Fibroblast of mammary gland (primary cell): ENCODE results near the gene NAV3.

Source experiments
- DNase-seq: peaks from one replicate; pipeline ENCODE4 v3.0.0-alpha.2; 2010; ENCODE audit warnings: low read depth
- H3K4me3 ChIP-seq: 2 replicates; pipeline ENCODE4 v1.5.1; 2011; ENCODE audit warnings: low read depth, mild to moderate bottlenecking, low read length, moderate library complexity; ENCODE audit not compliant: control insufficient read depth
- TF ChIP-seq, protein P1 (sequence below): conservative IDR thresholded peaks from 2 replicates; pipeline ENCODE4 v1.5.1; 2011; ENCODE audit warnings: low read depth, low read length, inconsistent platforms; ENCODE audit not compliant: control insufficient read depth, insufficient read depth

Gene NAV3

DNA sequence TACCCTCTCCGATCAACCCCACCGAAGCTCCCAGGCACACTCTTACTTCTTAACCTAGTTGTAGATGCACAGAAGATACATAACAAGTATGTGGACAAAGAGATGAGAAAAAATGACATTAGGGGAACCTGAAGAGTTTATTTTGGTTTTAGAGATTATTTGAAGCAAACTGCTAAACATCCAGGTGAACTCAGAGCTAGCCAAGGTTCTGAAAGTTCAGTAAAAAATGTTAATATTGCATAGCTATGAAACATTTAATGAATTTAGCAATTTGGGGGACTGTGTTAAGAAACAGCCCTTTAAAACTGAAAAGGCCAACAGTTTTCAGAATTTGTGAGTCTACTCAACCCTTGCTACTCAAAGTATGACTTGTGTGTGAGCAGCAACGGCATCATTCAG, 174.4 kb downstream of the NAV3 start:
- DNase-seq: no peak
- H3K4me3 ChIP-seq: no peak overlapping the region
- TF ChIP-seq, protein P1, sequence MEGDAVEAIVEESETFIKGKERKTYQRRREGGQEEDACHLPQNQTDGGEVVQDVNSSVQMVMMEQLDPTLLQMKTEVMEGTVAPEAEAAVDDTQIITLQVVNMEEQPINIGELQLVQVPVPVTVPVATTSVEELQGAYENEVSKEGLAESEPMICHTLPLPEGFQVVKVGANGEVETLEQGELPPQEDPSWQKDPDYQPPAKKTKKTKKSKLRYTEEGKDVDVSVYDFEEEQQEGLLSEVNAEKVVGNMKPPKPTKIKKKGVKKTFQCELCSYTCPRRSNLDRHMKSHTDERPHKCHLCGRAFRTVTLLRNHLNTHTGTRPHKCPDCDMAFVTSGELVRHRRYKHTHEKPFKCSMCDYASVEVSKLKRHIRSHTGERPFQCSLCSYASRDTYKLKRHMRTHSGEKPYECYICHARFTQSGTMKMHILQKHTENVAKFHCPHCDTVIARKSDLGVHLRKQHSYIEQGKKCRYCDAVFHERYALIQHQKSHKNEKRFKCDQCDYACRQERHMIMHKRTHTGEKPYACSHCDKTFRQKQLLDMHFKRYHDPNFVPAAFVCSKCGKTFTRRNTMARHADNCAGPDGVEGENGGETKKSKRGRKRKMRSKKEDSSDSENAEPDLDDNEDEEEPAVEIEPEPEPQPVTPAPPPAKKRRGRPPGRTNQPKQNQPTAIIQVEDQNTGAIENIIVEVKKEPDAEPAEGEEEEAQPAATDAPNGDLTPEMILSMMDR: no peak

DNA sequence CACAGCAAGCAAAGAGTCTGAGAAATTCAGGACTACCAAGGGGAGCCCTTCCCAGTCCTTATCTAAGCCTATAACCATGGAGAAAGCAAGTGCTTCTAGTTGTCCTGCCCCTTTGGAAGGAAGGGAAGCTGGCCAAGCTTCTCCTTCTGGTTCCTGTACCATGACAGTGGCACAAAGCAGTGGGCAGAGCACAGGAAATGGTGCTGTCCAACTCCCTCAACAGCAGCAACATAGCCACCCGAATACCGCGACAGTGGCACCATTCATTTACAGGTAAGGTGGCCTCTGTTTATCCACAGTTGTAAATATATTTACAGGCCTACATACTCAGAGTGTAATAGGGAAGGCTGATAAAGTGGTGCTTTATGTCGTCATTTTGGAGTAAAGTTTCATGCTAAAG, 176.5 kb downstream of the NAV3 start:
- no peak for DNase-seq
- TF ChIP-seq, protein P1: no peak
- no peak overlapping the region for H3K4me3 ChIP-seq

DNA sequence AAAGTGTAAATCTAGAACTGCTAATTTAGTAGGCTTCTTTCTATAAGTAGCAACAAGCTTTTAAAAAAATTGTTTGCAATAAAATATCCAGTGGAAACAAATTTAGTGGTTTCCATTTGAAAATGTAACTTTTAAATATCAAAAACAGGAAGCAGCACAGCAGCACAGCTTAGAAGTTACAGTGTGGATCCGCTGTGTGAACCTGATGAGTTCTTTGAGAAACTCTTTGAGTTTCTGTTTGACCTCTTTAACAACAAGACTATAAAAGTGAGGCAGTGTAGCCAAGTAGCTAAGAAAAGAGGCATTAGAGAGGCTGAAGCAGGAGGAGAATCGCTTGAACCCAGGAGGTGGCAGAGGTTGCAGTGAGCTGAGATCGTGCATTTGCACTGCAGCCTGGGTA, 178.3 kb downstream of the NAV3 start:
- TF ChIP-seq, protein P1: no peak
- H3K4me3 ChIP-seq: no peak overlapping the region
- DNase-seq: no peak

DNA sequence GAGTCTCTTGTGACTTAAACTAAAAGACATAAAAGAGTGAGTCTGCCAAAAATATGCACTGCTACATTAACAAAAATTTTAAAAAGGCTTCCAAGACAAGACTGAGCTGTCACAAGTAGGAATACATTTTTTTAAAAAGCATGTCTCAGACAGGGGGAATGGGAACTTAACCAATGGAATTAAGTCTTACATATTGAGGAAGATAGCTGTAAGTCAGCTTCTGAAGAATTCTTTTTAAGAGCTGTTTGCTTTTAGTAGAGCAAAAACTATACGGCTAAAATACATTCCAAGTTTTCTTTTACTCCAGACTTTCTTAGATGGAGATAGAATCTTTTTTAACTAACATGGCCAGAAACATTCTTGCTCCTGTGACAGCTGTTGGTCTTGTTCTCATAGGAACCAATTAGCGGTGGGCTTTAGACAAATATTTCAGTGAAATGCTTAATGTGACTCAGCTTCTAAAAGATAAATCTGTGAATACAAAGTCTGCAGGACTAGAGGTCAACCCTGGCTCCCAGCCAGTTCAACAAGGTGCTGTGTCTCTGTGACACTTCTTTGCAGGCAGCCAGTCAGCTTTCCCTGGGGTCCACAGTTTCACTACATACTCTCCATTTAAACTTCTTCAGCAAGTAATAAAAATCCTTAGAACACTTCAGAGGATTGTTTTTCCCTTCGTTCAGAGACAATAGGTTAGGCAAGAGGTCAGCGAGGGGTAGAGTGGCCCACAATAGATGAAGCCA, 187.6 kb downstream of the NAV3 start:
- H3K4me3 ChIP-seq: no peak overlapping the region
- DNase-seq: no peak
- TF ChIP-seq, protein P1: no peak

DNA sequence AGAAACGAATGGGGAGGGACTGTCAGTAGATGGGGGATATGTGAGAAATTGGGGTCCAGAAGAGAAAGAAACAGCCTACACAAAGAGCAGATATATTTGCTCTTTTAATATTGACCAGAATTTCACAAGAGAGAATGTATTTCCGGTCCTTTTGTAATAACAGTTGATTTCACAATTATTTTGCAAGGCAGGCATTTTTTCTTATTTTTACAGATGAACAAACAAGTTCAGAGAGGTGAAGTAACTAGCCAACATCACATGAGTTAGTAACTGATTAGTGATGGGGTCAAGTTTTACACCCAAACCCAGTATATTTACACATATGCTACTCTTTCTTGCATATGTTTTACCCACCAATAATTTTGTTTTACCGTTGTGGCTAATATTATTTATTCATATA, 188.2 kb downstream of the NAV3 start:
- peak; percentile 42 for DNase-seq
- TF ChIP-seq, protein P1: no peak
- H3K4me3 ChIP-seq: no peak overlapping the region

DNA sequence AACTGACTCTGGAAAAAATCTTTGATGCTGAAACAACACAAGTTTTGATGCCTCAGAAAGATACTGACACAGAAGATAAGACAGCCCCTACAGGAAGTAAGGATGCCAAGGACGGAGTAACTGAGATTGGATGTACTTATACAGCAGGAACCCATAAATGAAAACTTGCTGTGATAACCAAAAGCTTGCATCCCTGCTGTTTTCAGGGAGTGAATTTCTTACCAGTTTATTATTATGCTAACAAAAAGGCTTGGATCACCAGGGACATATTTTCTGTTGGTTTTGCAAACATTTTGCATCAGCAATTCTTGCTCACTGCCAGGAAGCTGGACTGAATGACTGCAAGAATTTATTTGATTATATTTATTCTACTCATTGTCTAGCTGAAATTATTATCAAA, 197.7 kb downstream of the NAV3 start:
- no peak overlapping the region for H3K4me3 ChIP-seq
- TF ChIP-seq, protein P1: no peak
- no peak for DNase-seq

DNA sequence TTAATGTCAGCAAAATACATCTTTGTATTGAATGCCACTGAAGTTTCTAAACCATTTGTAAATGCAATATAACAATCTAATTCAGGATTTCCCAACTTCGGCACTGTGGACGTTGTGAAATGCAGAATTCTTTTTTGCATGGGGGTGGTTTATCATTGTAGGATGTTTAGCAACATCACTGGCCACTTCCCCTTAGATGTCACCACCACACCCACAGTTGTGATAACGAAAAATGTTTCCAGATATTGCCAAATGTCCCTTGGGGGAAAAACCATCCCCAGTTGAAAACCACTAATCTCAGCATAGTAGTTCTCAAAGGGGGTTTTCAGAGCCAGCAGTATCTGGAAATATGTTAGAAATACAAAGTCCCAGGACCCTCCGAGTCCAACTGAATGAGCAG, 203.3 kb downstream of the NAV3 start:
- DNase-seq: peak; percentile 75
- no peak overlapping the region for H3K4me3 ChIP-seq
- TF ChIP-seq, protein P1: no peak
